PC-3 (cell line): ENCODE measurements around the gene ABLIM1.

ENCODE experiments used
- EZH2 ChIP-seq: fragments of 300-600 bp; sonication (generic); IDR thresholded peaks from one replicate; pipeline ENCODE4 v1.6.1; 2017; ENCODE audit warnings: antibody characterized with exemption, mild to moderate bottlenecking, low read length; ENCODE audit not compliant: unreplicated experiment
- TF ChIP-seq, protein P1 (sequence below): fragments of 300-600 bp; sonication (generic); conservative IDR thresholded peaks from 2 replicates; pipeline ENCODE4 v1.5.1; 2017; ENCODE audit warnings: antibody characterized with exemption, low read depth, mild to moderate bottlenecking, low read length

DNA sequence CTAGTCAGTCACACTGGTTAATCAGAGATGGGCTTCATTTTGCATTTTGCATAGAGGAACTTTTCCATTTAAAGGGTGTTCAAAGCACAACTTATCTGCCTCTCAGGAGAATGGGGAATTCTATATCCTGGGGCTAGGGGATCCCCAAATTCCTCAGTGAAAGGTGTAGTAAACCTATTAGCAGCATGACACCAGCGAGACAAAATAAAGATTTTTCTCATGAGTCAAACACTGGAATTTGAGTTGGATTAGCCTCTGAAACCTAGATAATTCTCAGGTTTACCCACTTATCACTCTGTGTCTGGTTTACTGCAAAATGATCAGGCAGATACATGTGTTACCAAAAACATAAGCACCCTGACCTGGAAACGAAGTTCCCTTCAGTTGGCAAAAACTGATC is 255.8 kb downstream of the ABLIM1 start:
- TF ChIP-seq, protein P1, sequence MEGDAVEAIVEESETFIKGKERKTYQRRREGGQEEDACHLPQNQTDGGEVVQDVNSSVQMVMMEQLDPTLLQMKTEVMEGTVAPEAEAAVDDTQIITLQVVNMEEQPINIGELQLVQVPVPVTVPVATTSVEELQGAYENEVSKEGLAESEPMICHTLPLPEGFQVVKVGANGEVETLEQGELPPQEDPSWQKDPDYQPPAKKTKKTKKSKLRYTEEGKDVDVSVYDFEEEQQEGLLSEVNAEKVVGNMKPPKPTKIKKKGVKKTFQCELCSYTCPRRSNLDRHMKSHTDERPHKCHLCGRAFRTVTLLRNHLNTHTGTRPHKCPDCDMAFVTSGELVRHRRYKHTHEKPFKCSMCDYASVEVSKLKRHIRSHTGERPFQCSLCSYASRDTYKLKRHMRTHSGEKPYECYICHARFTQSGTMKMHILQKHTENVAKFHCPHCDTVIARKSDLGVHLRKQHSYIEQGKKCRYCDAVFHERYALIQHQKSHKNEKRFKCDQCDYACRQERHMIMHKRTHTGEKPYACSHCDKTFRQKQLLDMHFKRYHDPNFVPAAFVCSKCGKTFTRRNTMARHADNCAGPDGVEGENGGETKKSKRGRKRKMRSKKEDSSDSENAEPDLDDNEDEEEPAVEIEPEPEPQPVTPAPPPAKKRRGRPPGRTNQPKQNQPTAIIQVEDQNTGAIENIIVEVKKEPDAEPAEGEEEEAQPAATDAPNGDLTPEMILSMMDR = no peak
- TF ChIP-seq EZH2 = no peak
